Measurements from ENCODE around the gene FASTK.

DNA sequence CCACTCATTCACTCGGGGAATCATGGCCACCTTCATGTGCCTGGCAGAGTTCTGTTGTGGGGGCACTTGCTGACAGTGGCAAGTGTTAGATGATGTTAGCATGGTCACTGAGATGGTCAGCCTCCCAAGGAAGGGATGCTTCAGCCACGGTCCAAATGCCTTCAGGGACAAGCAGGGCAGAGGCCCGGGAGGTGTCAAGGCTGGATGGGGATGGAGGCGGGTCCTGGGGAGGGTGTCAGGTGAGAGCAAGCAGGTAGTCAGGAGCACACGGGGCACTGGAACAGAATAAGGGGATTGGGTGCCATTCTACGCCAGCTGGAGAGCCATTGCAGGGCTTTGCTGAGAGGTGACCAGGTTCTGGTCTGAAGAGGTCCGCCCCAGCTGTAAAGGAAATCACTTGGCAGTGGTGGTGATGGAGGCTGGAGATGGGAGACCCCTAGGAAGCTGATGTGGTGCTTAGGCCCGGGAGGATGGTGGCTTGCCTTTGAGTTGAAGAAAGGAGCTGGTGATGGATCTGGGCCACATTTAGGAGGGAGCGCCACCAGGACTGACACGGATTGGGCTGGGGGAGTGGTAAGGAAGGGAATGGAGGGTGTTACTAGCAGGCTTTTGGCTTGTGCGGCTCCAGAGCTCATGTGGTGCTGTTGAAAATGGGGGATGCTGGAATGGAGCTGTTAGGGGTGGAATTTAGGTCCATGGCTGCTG, 29.8 kb upstream of the FASTK start:
- TF ChIP-seq EZH2phosphoT487 (IDR thresholded peaks at IDR 0.05; ENCODE audit: borderline replicate concordance) (no peak), POLR2A (IDR thresholded peaks at IDR 0.05; ENCODE audit: borderline replicate concordance, extremely low read depth, insufficient read depth, insufficient read length) (no peak), POLR2AphosphoS5 (IDR thresholded peaks at IDR 0.05; ENCODE audit: low read depth, low read length) (0 out of 2 replicates have a peak, but pooled peaks have one; percentile 17), JUND (IDR thresholded peaks at IDR 0.05) (no peak), CEBPB (IDR thresholded peaks at IDR 0.05; ENCODE audit: low read depth) (no peak), RAD21 (IDR thresholded peaks at IDR 0.05; ENCODE audit: low read depth) (no peak), EZH2 (IDR thresholded peaks at IDR 0.05) (no peak), SRF (IDR thresholded peaks at IDR 0.05; ENCODE audit: low read depth) (no peak), SIN3A (IDR thresholded peaks at IDR 0.05; ENCODE audit: low read depth) (no peak)
- TF ChIP-seq, protein P1, sequence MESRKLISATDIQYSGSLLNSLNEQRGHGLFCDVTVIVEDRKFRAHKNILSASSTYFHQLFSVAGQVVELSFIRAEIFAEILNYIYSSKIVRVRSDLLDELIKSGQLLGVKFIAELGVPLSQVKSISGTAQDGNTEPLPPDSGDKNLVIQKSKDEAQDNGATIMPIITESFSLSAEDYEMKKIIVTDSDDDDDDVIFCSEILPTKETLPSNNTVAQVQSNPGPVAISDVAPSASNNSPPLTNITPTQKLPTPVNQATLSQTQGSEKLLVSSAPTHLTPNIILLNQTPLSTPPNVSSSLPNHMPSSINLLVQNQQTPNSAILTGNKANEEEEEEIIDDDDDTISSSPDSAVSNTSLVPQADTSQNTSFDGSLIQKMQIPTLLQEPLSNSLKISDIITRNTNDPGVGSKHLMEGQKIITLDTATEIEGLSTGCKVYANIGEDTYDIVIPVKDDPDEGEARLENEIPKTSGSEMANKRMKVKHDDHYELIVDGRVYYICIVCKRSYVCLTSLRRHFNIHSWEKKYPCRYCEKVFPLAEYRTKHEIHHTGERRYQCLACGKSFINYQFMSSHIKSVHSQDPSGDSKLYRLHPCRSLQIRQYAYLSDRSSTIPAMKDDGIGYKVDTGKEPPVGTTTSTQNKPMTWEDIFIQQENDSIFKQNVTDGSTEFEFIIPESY (IDR thresholded peaks at IDR 0.05; ENCODE audit: extremely low read depth, insufficient replicate concordance, low read length) = no peak
- TF ChIP-seq, protein P2, sequence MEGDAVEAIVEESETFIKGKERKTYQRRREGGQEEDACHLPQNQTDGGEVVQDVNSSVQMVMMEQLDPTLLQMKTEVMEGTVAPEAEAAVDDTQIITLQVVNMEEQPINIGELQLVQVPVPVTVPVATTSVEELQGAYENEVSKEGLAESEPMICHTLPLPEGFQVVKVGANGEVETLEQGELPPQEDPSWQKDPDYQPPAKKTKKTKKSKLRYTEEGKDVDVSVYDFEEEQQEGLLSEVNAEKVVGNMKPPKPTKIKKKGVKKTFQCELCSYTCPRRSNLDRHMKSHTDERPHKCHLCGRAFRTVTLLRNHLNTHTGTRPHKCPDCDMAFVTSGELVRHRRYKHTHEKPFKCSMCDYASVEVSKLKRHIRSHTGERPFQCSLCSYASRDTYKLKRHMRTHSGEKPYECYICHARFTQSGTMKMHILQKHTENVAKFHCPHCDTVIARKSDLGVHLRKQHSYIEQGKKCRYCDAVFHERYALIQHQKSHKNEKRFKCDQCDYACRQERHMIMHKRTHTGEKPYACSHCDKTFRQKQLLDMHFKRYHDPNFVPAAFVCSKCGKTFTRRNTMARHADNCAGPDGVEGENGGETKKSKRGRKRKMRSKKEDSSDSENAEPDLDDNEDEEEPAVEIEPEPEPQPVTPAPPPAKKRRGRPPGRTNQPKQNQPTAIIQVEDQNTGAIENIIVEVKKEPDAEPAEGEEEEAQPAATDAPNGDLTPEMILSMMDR (IDR thresholded peaks at IDR 0.05 in 2 of 3, conservative IDR thresholded peaks at IDR 0.05 in 1 of 3; ENCODE audit: borderline replicate concordance in 1 of 3, insufficient read depth in 1 of 3, low read depth in 2 of 3, low read length in 2 of 3) = no peak
- TF ChIP-seq, protein P3, sequence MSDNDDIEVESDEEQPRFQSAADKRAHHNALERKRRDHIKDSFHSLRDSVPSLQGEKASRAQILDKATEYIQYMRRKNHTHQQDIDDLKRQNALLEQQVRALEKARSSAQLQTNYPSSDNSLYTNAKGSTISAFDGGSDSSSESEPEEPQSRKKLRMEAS (IDR thresholded peaks at IDR 0.05) = no peak
- TF ChIP-seq, protein P4, sequence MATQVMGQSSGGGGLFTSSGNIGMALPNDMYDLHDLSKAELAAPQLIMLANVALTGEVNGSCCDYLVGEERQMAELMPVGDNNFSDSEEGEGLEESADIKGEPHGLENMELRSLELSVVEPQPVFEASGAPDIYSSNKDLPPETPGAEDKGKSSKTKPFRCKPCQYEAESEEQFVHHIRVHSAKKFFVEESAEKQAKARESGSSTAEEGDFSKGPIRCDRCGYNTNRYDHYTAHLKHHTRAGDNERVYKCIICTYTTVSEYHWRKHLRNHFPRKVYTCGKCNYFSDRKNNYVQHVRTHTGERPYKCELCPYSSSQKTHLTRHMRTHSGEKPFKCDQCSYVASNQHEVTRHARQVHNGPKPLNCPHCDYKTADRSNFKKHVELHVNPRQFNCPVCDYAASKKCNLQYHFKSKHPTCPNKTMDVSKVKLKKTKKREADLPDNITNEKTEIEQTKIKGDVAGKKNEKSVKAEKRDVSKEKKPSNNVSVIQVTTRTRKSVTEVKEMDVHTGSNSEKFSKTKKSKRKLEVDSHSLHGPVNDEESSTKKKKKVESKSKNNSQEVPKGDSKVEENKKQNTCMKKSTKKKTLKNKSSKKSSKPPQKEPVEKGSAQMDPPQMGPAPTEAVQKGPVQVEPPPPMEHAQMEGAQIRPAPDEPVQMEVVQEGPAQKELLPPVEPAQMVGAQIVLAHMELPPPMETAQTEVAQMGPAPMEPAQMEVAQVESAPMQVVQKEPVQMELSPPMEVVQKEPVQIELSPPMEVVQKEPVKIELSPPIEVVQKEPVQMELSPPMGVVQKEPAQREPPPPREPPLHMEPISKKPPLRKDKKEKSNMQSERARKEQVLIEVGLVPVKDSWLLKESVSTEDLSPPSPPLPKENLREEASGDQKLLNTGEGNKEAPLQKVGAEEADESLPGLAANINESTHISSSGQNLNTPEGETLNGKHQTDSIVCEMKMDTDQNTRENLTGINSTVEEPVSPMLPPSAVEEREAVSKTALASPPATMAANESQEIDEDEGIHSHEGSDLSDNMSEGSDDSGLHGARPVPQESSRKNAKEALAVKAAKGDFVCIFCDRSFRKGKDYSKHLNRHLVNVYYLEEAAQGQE (IDR thresholded peaks at IDR 0.05; ENCODE audit: low read depth) = no peak

All from HCT116 (cell line).